K562 (cell line): ENCODE results near the gene MACROD2.

Experiments
- CREB1 ChIP-seq, 2 experiments: sonication (generic) in 1 of 2; formaldehyde crosslinking in 1 of 2; IDR thresholded peaks; 2 replicates each; pipeline versions ENCODE4 v1.6.1 to v1.8.0; 2012 to 2022; ENCODE audit warnings: inconsistent platforms in 1 of 2, mild to moderate bottlenecking in 1 of 2, missing genetic modification reagents in 1 of 2, moderate library complexity in 1 of 2
- CTCF ChIP-seq, 3 experiments: IDR thresholded peaks in 2 of 3; conservative IDR thresholded peaks in 1 of 3; 2 replicates each; pipeline ENCODE4 v1.5.1; 2011 to 2012; ENCODE audit warnings: low read length in 3 of 3, mild to moderate bottlenecking in 3 of 3, control low read depth in 2 of 3, improper control_type of control experiment in 1 of 3, inconsistent platforms in 1 of 3, low read depth in 1 of 3, mixed read lengths in 1 of 3, moderate library complexity in 1 of 3; ENCODE audit not compliant: insufficient read depth in 2 of 3
- EZH2 ChIP-seq: IDR thresholded peaks from 2 replicates; pipeline ENCODE4 v1.6.1; 2012; ENCODE audit warnings: low read depth, mild to moderate bottlenecking, inconsistent platforms, low read length, borderline replicate concordance
- POLR2A ChIP-seq: fragments of 450-650 bp; conservative IDR thresholded peaks from 2 replicates; pipeline ENCODE4 v1.6.1; 2016
- RCOR1 ChIP-seq, 2 experiments: IDR thresholded peaks; 2 replicates each; pipeline ENCODE4 v1.6.1; 2012; ENCODE audit warnings: low read depth in 2 of 2, low read length in 2 of 2, borderline replicate concordance in 1 of 2, improper control_type of control experiment in 1 of 2
- RFX5 ChIP-seq: IDR thresholded peaks from 2 replicates; pipeline ENCODE4 v1.6.1; 2011; ENCODE audit warnings: low read depth, mild to moderate bottlenecking, improper control_type of control experiment, low read length
- TAF9B ChIP-seq: fragments of 450-650 bp; IDR thresholded peaks from 2 replicates; pipeline ENCODE4 v1.6.1; 2018; ENCODE audit warnings: mild to moderate bottlenecking; ENCODE audit not compliant: partially characterized antibody
- TF ChIP-seq, protein P1 (sequence below), 2 experiments: IDR thresholded peaks; 2 replicates each; pipeline ENCODE4 v1.6.1; 2012; ENCODE audit warnings: improper control_type of control experiment in 2 of 2, low read depth in 2 of 2, low read length in 2 of 2, borderline replicate concordance in 1 of 2
- TF ChIP-seq, protein P2 (sequence below): sonication (generic); formaldehyde crosslinking; IDR thresholded peaks from 2 replicates; pipeline ENCODE4 v1.8.1; 2023; ENCODE audit warnings: mild to moderate bottlenecking, missing genetic modification reagents

GRCh38 chr20:14820771-14821170, 825.5 kb downstream of the MACROD2 start:
- TF ChIP-seq CTCF (IDR thresholded peaks at IDR 0.05 in 2 of 3, conservative IDR thresholded peaks at IDR 0.05 in 1 of 3; ENCODE audit: insufficient read depth in 2 of 3, low read depth in 1 of 3, low read length in 3 of 3) (no peak), RCOR1 (IDR thresholded peaks at IDR 0.05; ENCODE audit: borderline replicate concordance in 1 of 2, low read depth in 2 of 2, low read length in 2 of 2) (no peak), TAF9B (no peak), RFX5 (no peak), POLR2A (no peak), CREB1 (IDR thresholded peaks at IDR 0.05) (no peak), CREB1 (CRISPR knock-in tag; IDR thresholded peaks at IDR 0.05) (no peak), EZH2 (no peak)
- TF ChIP-seq, protein P1, sequence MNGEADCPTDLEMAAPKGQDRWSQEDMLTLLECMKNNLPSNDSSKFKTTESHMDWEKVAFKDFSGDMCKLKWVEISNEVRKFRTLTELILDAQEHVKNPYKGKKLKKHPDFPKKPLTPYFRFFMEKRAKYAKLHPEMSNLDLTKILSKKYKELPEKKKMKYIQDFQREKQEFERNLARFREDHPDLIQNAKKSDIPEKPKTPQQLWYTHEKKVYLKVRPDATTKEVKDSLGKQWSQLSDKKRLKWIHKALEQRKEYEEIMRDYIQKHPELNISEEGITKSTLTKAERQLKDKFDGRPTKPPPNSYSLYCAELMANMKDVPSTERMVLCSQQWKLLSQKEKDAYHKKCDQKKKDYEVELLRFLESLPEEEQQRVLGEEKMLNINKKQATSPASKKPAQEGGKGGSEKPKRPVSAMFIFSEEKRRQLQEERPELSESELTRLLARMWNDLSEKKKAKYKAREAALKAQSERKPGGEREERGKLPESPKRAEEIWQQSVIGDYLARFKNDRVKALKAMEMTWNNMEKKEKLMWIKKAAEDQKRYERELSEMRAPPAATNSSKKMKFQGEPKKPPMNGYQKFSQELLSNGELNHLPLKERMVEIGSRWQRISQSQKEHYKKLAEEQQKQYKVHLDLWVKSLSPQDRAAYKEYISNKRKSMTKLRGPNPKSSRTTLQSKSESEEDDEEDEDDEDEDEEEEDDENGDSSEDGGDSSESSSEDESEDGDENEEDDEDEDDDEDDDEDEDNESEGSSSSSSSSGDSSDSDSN (IDR thresholded peaks at IDR 0.05; ENCODE audit: borderline replicate concordance in 1 of 2, low read depth in 2 of 2, low read length in 2 of 2) = no peak
- TF ChIP-seq, protein P2, sequence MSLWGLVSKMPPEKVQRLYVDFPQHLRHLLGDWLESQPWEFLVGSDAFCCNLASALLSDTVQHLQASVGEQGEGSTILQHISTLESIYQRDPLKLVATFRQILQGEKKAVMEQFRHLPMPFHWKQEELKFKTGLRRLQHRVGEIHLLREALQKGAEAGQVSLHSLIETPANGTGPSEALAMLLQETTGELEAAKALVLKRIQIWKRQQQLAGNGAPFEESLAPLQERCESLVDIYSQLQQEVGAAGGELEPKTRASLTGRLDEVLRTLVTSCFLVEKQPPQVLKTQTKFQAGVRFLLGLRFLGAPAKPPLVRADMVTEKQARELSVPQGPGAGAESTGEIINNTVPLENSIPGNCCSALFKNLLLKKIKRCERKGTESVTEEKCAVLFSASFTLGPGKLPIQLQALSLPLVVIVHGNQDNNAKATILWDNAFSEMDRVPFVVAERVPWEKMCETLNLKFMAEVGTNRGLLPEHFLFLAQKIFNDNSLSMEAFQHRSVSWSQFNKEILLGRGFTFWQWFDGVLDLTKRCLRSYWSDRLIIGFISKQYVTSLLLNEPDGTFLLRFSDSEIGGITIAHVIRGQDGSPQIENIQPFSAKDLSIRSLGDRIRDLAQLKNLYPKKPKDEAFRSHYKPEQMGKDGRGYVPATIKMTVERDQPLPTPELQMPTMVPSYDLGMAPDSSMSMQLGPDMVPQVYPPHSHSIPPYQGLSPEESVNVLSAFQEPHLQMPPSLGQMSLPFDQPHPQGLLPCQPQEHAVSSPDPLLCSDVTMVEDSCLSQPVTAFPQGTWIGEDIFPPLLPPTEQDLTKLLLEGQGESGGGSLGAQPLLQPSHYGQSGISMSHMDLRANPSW (CRISPR knock-in tag) = no peak
